ENCODE measurements around the gene POU3F1. TPM values are rescaled to one million over a fixed set of nuclear protein-coding genes. Genes with fewer than 3 reads are reported as not detected.

POU3F1 gene
- total RNA-seq, 4 donors from 2014 or later: 2.1 to 4.5 (median 2.8) TPM

- Histone ChIP-seq H3K27me3 (peaks cover 0 to 51% (median 0%) of the 10 kb centered on the region in 4 donors), H3K9me3 (no peaks in the 10 kb centered on the region), H3K4me3 (no peak overlapping the region), H3K4me1 (peaks cover 0 to 21% (median 0%) of the 10 kb centered on the region in 3 donors), H3K27ac (no peak overlapping the region), H3K36me3 (no peaks in the 10 kb centered on the region)
- TF ChIP-seq POLR2A (IDR thresholded peaks at IDR 0.05) (no peak), CTCF (IDR thresholded peaks at IDR 0.05) (no peak)
- intact Hi-C loops (cut with DNase I): no loop called here
- no peak for DNase-seq
- 57 to 63% methylated on average over 3 to 4 of the region's 4 CpGs for WGBS, 2 donors
These were observed 45.7 kb upstream of the POU3F1 start for GRCh38 chr1:38092256-38092655.

GRCh38 chr1:38090796-38091195 is 44.2 kb upstream of the POU3F1 start:
- Histone ChIP-seq H3K27ac (no peak overlapping the region), H3K27me3 (peaks cover 0 to 51% (median 0%) of the 10 kb centered on the region in 4 donors), H3K4me3 (no peak overlapping the region), H3K9me3 (no peaks in the 10 kb centered on the region), H3K36me3 (no peaks in the 10 kb centered on the region), H3K4me1 (peaks cover 0 to 27% (median 0%) of the 10 kb centered on the region in 3 donors)
- 82 to 87% methylated on average over 3 of the region's 3 CpGs for WGBS, 2 donors
- intact Hi-C loops (cut with DNase I): no loop called here
- DNase-seq: no peak
- TF ChIP-seq CTCF (IDR thresholded peaks at IDR 0.05) (no peak), POLR2A (IDR thresholded peaks at IDR 0.05) (no peak)

- Histone ChIP-seq H3K27ac (no peak overlapping the region), H3K36me3 (no peaks in the 10 kb centered on the region), H3K9me3 (no peaks in the 10 kb centered on the region), H3K4me1 (peaks cover 0 to 36% (median 2%) of the 10 kb centered on the region in 3 donors), H3K4me3 (no peak overlapping the region), H3K27me3 (peaks cover 0 to 49% (median 0%) of the 10 kb centered on the region in 4 donors)
- TF ChIP-seq CTCF (IDR thresholded peaks at IDR 0.05): no peak
- TF ChIP-seq POLR2A (IDR thresholded peaks at IDR 0.05): no peak
- intact Hi-C loops (cut with DNase I): no loop called here
- no peak for DNase-seq
- WGBS, 2 donors: 89 to 94% methylated on average over 9 to 11 of the region's 11 CpGs
These were observed 43.2 kb upstream of the POU3F1 start for GRCh38 chr1:38089712-38090360.

GRCh38 chr1:38088791-38089190 is 42.2 kb upstream of the POU3F1 start:
- Histone ChIP-seq H3K4me3 (no peak overlapping the region), H3K4me1 (peaks cover 0 to 47% (median 7%) of the 10 kb centered on the region in 3 donors), H3K9me3 (no peaks in the 10 kb centered on the region), H3K27me3 (peaks cover 0 to 40% (median 0%) of the 10 kb centered on the region in 4 donors), H3K27ac (no peak overlapping the region), H3K36me3 (no peaks in the 10 kb centered on the region)
- DNase-seq: no peak
- TF ChIP-seq CTCF (IDR thresholded peaks at IDR 0.05): no peak
- intact Hi-C loops (cut with DNase I): no loop called here
- 23 to 61% methylated on average over 3 to 5 of the region's 6 CpGs for WGBS, 2 donors

DNA sequence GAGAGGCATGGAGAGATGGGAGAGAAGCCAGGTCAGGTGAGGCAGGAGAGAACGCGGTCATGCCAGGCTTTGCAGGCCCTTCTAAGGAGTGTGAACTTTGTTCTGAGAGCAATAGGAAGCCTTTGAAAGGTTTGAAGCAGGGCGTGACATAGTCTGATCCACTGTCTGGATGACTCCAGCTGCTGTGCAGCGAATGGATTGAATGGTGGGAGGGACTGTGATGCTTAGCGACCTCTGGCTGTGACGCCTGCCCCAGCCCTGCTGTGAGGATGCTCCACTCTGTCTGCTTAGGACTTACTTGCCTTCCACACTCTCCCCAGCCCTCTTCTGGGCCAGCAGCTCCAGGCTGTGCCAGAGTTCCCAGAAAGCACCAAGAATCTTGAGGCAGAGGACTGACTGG is 41.8 kb upstream of the POU3F1 start:
- no peak for TF ChIP-seq POLR2A (IDR thresholded peaks at IDR 0.05)
- peak in 4 of 6 experiments; percentile 8 to 31 (median 24) for TF ChIP-seq CTCF (IDR thresholded peaks at IDR 0.05)
- 11 to 35% methylated on average over 6 of the region's 6 CpGs for WGBS, 2 donors

More for the DNA sequence above, 41.8 kb upstream of the POU3F1 start:
- no peaks in the 10 kb centered on the region for H3K36me3 ChIP-seq
- no peak for DNase-seq
- H3K27me3 ChIP-seq: peaks cover 0 to 38% (median 0%) of the 10 kb centered on the region in 4 donors
- H3K27ac ChIP-seq: no peak overlapping the region
- intact Hi-C loops (cut with DNase I): no loop called here
- peaks cover 0 to 51% (median 12%) of the 10 kb centered on the region in 3 donors for H3K4me1 ChIP-seq
- no peaks in the 10 kb centered on the region for H3K9me3 ChIP-seq
- H3K4me3 ChIP-seq: no peak overlapping the region

Data from esophagus squamous epithelium (tissue), 5 donors.